OCI-LY7 (cell line): ENCODE measurements around the gene PIP4P1.

Source experiments
- EZH2phosphoT487 ChIP-seq: fragments of 200-600 bp; sonication (generic); IDR thresholded peaks from 2 replicates; pipeline ENCODE4 v1.6.1; 2018; ENCODE audit warnings: low read depth, borderline replicate concordance, mild to moderate bottlenecking, mixed run types, antibody characterized with exemption, low read length, moderate library complexity, mixed read lengths
- TF ChIP-seq, protein P1 (sequence below): fragments of 200-600 bp; sonication (generic); conservative IDR thresholded peaks from 2 replicates; pipeline ENCODE4 v1.5.1; 2014; ENCODE audit warnings: mild to moderate bottlenecking, antibody characterized with exemption, low read length, moderate library complexity, mixed read lengths

GRCh38 chr14:20440465-20440864 lies 20.8 kb downstream of the PIP4P1 start:
- TF ChIP-seq, protein P1, sequence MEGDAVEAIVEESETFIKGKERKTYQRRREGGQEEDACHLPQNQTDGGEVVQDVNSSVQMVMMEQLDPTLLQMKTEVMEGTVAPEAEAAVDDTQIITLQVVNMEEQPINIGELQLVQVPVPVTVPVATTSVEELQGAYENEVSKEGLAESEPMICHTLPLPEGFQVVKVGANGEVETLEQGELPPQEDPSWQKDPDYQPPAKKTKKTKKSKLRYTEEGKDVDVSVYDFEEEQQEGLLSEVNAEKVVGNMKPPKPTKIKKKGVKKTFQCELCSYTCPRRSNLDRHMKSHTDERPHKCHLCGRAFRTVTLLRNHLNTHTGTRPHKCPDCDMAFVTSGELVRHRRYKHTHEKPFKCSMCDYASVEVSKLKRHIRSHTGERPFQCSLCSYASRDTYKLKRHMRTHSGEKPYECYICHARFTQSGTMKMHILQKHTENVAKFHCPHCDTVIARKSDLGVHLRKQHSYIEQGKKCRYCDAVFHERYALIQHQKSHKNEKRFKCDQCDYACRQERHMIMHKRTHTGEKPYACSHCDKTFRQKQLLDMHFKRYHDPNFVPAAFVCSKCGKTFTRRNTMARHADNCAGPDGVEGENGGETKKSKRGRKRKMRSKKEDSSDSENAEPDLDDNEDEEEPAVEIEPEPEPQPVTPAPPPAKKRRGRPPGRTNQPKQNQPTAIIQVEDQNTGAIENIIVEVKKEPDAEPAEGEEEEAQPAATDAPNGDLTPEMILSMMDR = no peak
- TF ChIP-seq EZH2phosphoT487 = no peak
